Measurements from ENCODE around the gene GDPD3. TPM values are rescaled to one million over a fixed set of nuclear protein-coding genes. Genes with fewer than 3 reads are reported as not detected.

GDPD3 gene
- total and polyA plus RNA-seq, 10 of the 15 experiments (the other 5 are each of a cell fraction or from before 2014, with no cell fraction given): 0.29 to 3.3 (median 0.97) TPM

DNA sequence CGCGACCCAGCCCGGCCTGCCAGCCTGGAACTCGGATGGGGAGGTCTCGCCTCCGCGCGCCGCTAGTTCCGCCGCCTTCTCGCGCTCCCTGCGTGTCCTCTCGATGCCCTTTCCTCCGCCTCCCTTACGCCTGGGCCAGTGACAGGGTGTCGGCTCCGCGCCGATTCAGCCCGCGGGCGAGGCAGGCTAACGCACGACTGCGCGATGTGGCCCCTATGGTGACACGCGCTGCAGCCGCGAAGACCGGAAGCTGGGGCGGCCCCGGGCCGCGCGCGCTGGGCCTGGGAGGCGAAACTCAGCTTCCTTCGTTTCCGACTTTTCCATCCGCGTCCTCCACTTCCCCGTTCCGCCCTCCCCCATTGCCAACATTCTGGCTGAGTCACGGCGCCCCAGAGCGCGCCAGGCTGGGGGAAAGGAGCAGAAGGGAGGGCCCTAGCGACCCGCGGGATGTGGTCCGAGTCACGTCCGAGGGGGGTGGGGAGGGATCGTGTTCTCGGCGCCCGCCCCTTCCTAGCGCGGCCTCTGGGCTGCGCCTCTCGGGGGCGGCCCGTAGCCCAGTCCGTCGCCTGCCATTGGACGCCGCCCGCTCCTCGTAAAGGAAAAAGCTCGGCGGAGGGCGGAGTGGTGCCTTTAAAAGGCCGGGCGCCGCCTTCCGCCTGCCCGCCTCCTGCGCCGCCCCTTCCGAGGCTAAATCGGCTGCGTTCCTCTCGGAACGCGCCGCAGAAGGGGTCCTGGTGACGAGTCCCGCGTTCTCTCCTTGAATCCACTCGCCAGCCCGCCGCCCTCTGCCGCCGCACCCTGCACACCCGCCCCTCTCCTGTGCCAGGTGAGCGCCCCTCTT, 48.0 kb downstream of the GDPD3 start, which contains the start of gene ALDOA:
Gene ALDOA (plus strand): TSS at position 659 of the 841 bp plus-strand sequence. CDS start 1,138 bp downstream, outside the sequence.
- peak within 1 kb of the TSS; percentile 77 for H2AFZ ChIP-seq (ENCODE audit: control insufficient read depth, low read depth, low read length)
- H3K4me3 ChIP-seq: peak within 1 kb of the TSS; percentile 94
- no peak for TF ChIP-seq EZH2 (IDR thresholded peaks at IDR 0.05; ENCODE audit: borderline replicate concordance, control insufficient read depth, low read depth, low read length)
- no peak for TF ChIP-seq IRF5 (IDR thresholded peaks at IDR 0.05; ENCODE audit: borderline replicate concordance)
- TF ChIP-seq SMAD1 (IDR thresholded peaks at IDR 0.05; ENCODE audit: low read depth, partially characterized antibody): peak; percentile 57
- peak; percentile 77 for TF ChIP-seq TBL1XR1 (IDR thresholded peaks at IDR 0.05; ENCODE audit: low read depth, low read length)
- peak; percentile 47 for TF ChIP-seq RELA (IDR thresholded peaks at IDR 0.05; ENCODE audit: borderline replicate concordance, partially characterized antibody)
- TF ChIP-seq RAD51 (IDR thresholded peaks at IDR 0.05): no peak
- TF ChIP-seq SUZ12 (IDR thresholded peaks at IDR 0.05; ENCODE audit: unreplicated experiment): no peak
- TF ChIP-seq SUPT20H (IDR thresholded peaks at IDR 0.05; ENCODE audit: borderline replicate concordance, control insufficient read depth, low read depth, low read length): no peak
- no peak for TF ChIP-seq USF2 (IDR thresholded peaks at IDR 0.05; ENCODE audit: borderline replicate concordance, low read depth, low read length)
- no peak for TF ChIP-seq PRDM15 (CRISPR knock-in tag; IDR thresholded peaks at IDR 0.05)
- no peak for TF ChIP-seq NFIC (IDR thresholded peaks at IDR 0.05; ENCODE audit: low read depth, low read length)

More for the DNA sequence above, 48.0 kb downstream of the GDPD3 start, which contains the start of gene ALDOA:
- intact Hi-C loops (cut with micrococcal nuclease; ENCODE audit: unreplicated experiment) (no loop called here), in situ Hi-C loops (cut with MboI) (no loop called here)
- BruUV-seq (replicated peaks): TSS peak; percentile 94
- Histone ChIP-seq H3K9ac (ENCODE audit: control insufficient read depth, insufficient read depth, low read length) (peak within 1 kb of the TSS; percentile 93), H3K27ac (ENCODE audit: control insufficient read depth, insufficient read depth) (peak within 1 kb of the TSS; percentile 94), H3K27me3 (replicated peaks in 1 of 2; ENCODE audit: control insufficient read depth in 2 of 2, insufficient read depth in 2 of 2, low read length in 1 of 2) (no peaks in the 10 kb centered on the region), H4K20me1 (ENCODE audit: control insufficient read depth, insufficient read depth) (peaks cover 24% of the 10 kb centered on the region), H3K36me3 (ENCODE audit: control insufficient read depth in 2 of 2, insufficient read depth in 2 of 2, low read length in 1 of 2) (peaks cover 29 to 32% of the 10 kb centered on the region in 2 experiments), H3K4me1 (ENCODE audit: control insufficient read depth, insufficient read depth, low read length) (peaks cover 30% of the 10 kb centered on the region), H3K9me3 (replicated peaks; ENCODE audit: control insufficient read depth, insufficient read depth, low read length) (no peaks in the 10 kb centered on the region), H3K4me2 (ENCODE audit: control insufficient read depth, insufficient read depth) (peak within 1 kb of the TSS; percentile 95), H3K79me2 (ENCODE audit: control insufficient read depth, insufficient read depth, low read length) (peaks cover 67% of the 10 kb centered on the region)
- ATAC-seq (peak; percentile 89), FAIRE-seq (peak; percentile 78), DNase-seq (ENCODE audit: low read depth, low spot score) (peak; percentile 86)
- RAD21 ChIA-PET (ENCODE audit: unreplicated experiment): interaction anchor here (0.7 to 3.7 kb wide), 11 partner anchors 9 to 564 kb away, joined by 3 to 42 read pairs (median 3); partner anchors contain the start of genes CORO1A, DCTPP1, TAOK2 and TBX6
- CTCF ChIA-PET: interaction anchor here (0.5 to 8.5 kb wide), 6 partner anchors 11 to 1143 kb away, joined by 3 to 77 read pairs (median 9); partner anchors contain the start of genes PPP4C, TBX6 and YPEL3
- SMC1A ChIA-PET (ENCODE audit: uncharacterized antibody, unreplicated experiment): interaction anchor here (0.7 to 1.2 kb wide), 4 partner anchors 10 to 141 kb away, joined by 3 to 5 read pairs (median 4); no protein-coding TSS in a partner anchor
- under 1% methylated on average over 91 of the region's 99 CpGs for WGBS (ENCODE audit: insufficient coverage, insufficient replicate concordance, low lambda C conversion rate, missing lambda C conversion rate)
- POLR2A ChIA-PET: interaction anchor here (0.5 to 4.3 kb wide), 17 partner anchors 10 to 585 kb away, joined by 3 to 21 read pairs (median 5); partner anchors contain the start of genes KIF22, PPP4C, SEPTIN1 and TAOK2
